HepG2 (cell line): ENCODE measurements around the gene SIAH1. TPM values are rescaled to one million over a fixed set of nuclear protein-coding genes. Genes with fewer than 3 reads are reported as not detected.

Source experiments
- CBX5 ChIP-seq: sonication (generic); formaldehyde crosslinking; IDR thresholded peaks from 2 replicates; pipeline ENCODE4 v1.4.0; 2020; ENCODE audit warnings: missing genetic modification reagents, borderline replicate concordance
- GTF2F1 ChIP-seq: fragments of 150-350 bp; IDR thresholded peaks from 2 replicates; pipeline ENCODE4 v1.6.1; 2014; ENCODE audit warnings: low read length
- KLF16 ChIP-seq, 2 experiments: sonication (generic) in 1 of 2; formaldehyde crosslinking in 1 of 2; IDR thresholded peaks; 2 replicates each; pipeline versions ENCODE4 v1.6.1 to v1.8.0; 2016 to 2023; ENCODE audit warnings: missing genetic modification reagents in 2 of 2, missing compliant biosample characterization in 1 of 2
- MAFK ChIP-seq, 2 experiments: IDR thresholded peaks in 1 of 2; conservative IDR thresholded peaks in 1 of 2; 2 replicates each; pipeline ENCODE4 v1.6.1; 2011; ENCODE audit warnings: improper control_type of control experiment in 2 of 2, low read length in 2 of 2
- MBD4 ChIP-seq: IDR thresholded peaks from 2 replicates; pipeline ENCODE4 v1.6.1; 2012; ENCODE audit warnings: low read length, inconsistent platforms, borderline replicate concordance
- POLR2AphosphoS5 ChIP-seq: IDR thresholded peaks from 2 replicates; pipeline ENCODE4 v1.6.1; 2012; ENCODE audit warnings: low read depth, low read length
- RFXAP ChIP-seq: sonication (generic); formaldehyde crosslinking; IDR thresholded peaks from 2 replicates; pipeline ENCODE4 v1.4.0; 2020; ENCODE audit warnings: missing genetic modification reagents, borderline replicate concordance
- THAP11 ChIP-seq: IDR thresholded peaks from 2 replicates; pipeline ENCODE4 v1.6.1; 2016; ENCODE audit warnings: missing biosample characterization, missing genetic modification reagents
- ZNF121 ChIP-seq: sonication (generic); formaldehyde crosslinking; IDR thresholded peaks from 2 replicates; pipeline ENCODE4 v1.5.0; 2020; ENCODE audit warnings: mild to moderate bottlenecking, missing genetic modification reagents
- ZNF776 ChIP-seq: sonication (generic); formaldehyde crosslinking; IDR thresholded peaks from 2 replicates; pipeline ENCODE4 v1.4.0; 2020; ENCODE audit warnings: mild to moderate bottlenecking, missing genetic modification reagents
- ZNF878 ChIP-seq: sonication (generic); formaldehyde crosslinking; IDR thresholded peaks from 2 replicates; pipeline ENCODE4 v1.8.1; 2023; ENCODE audit warnings: mild to moderate bottlenecking, missing genetic modification reagents, moderate library complexity
- polyA plus RNA-seq, 8 experiments: library from polyadenylated mRNA; depleted of rRNA in 3 of 8; stranded (reverse) in 7 of 8; unstranded in 1 of 8; fragments of >200 nt; fragmentation: Illumina TruSeq in 4 of 8; extraction: Trizol in 4 of 8; gene quantifications; 2 replicates each; pipeline versions ENCODE4 v1.2.1 to v1.2.3, GENCODE V29; 2011 to 2016; ENCODE audit warnings: low read depth in 4 of 8, missing spikeins in 1 of 8, mixed read lengths in 1 of 8; ENCODE audit not compliant: insufficient read depth in 1 of 8
- total RNA-seq, 5 experiments: library from RNA; depleted of rRNA; stranded (reverse); fragments of >200 nt; fragmentation: Illumina TruSeq; extraction: Trizol; gene quantifications; 2 replicates each; pipeline ENCODE4 v1.2.3, GENCODE V29; 2016; ENCODE audit warnings: low read depth in 1 of 5
- TF ChIP-seq, protein P1 (sequence below): sonication (generic); formaldehyde crosslinking; IDR thresholded peaks from 2 replicates; pipeline ENCODE4 v1.4.0; 2020; ENCODE audit warnings: mild to moderate bottlenecking, low read depth, missing genetic modification reagents
- TF ChIP-seq, protein P2 (sequence below): sonication (generic); formaldehyde crosslinking; IDR thresholded peaks from 2 replicates; pipeline ENCODE4 v1.5.1; 2020; ENCODE audit warnings: mild to moderate bottlenecking, moderate library complexity, missing genetic modification reagents
- TF ChIP-seq, protein P3 (sequence below), 2 experiments: IDR thresholded peaks; 2 replicates each; pipeline ENCODE4 v1.6.1; 2011 to 2012; ENCODE audit warnings: low read length in 2 of 2, borderline replicate concordance in 1 of 2, low read depth in 1 of 2, mild to moderate bottlenecking in 1 of 2, moderate library complexity in 1 of 2
- TF ChIP-seq, protein P4 (sequence below): sonication (generic); formaldehyde crosslinking; IDR thresholded peaks from 2 replicates; pipeline ENCODE4 v1.4.0; 2020; ENCODE audit warnings: missing genetic modification reagents, borderline replicate concordance

The SIAH1 gene
- total and polyA plus RNA-seq, 2 of the 13 experiments (the other 11 are each of a cell fraction or from before 2014, with no cell fraction given): 16.0 to 28.6 TPM

DNA sequence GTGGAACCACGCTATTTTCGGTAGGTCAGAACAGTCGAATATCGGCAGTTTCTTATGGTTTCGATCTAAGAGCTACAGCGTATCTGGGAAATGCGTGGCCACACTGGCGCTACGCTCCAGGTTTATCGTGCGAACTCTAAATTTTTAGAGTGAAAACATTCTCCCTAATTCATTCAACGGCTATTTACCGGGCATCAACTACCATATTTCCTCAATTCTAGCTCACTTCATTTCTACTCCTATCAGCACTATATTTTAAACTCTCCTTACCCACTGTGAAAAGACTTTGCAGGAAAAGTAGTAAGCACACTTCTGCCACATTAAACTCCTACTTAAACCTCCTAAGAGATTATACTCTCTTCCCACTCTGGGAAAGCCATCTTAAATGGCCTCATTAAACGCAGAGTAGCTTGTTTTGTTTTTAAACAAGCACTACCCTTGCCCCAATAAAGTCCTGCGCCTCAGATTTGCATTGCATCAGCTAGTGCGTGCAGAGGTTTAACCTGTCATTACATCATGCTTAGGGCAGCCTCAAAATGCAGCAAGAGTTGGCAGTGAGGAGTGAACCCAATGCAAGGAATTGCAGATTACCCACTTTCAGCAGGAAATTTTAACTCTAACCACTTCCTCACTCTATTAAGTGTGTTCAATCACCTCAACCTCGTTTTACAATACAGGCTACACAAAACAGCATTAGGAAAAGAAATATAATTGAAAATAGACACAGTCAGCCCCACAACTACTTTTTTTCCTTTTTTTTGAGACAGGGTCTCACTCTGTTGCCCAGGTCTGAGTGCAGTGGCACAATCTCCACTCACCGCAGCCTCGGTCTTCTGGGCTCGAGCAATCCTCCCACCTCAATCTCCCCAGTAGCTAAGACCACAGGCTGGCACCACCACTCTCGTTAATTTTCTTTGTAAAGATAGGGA lies 18.8 kb downstream of the SIAH1 start (continued):
- TF ChIP-seq, protein P1, sequence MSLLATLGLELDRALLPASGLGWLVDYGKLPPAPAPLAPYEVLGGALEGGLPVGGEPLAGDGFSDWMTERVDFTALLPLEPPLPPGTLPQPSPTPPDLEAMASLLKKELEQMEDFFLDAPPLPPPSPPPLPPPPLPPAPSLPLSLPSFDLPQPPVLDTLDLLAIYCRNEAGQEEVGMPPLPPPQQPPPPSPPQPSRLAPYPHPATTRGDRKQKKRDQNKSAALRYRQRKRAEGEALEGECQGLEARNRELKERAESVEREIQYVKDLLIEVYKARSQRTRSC: no peak
- TF ChIP-seq, protein P2, sequence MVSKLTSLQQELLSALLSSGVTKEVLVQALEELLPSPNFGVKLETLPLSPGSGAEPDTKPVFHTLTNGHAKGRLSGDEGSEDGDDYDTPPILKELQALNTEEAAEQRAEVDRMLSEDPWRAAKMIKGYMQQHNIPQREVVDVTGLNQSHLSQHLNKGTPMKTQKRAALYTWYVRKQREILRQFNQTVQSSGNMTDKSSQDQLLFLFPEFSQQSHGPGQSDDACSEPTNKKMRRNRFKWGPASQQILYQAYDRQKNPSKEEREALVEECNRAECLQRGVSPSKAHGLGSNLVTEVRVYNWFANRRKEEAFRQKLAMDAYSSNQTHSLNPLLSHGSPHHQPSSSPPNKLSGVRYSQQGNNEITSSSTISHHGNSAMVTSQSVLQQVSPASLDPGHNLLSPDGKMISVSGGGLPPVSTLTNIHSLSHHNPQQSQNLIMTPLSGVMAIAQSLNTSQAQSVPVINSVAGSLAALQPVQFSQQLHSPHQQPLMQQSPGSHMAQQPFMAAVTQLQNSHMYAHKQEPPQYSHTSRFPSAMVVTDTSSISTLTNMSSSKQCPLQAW (CRISPR knock-in tag): 0 out of 2 replicates have a peak, but pooled peaks have one; percentile 43
- TF ChIP-seq, protein P3, sequence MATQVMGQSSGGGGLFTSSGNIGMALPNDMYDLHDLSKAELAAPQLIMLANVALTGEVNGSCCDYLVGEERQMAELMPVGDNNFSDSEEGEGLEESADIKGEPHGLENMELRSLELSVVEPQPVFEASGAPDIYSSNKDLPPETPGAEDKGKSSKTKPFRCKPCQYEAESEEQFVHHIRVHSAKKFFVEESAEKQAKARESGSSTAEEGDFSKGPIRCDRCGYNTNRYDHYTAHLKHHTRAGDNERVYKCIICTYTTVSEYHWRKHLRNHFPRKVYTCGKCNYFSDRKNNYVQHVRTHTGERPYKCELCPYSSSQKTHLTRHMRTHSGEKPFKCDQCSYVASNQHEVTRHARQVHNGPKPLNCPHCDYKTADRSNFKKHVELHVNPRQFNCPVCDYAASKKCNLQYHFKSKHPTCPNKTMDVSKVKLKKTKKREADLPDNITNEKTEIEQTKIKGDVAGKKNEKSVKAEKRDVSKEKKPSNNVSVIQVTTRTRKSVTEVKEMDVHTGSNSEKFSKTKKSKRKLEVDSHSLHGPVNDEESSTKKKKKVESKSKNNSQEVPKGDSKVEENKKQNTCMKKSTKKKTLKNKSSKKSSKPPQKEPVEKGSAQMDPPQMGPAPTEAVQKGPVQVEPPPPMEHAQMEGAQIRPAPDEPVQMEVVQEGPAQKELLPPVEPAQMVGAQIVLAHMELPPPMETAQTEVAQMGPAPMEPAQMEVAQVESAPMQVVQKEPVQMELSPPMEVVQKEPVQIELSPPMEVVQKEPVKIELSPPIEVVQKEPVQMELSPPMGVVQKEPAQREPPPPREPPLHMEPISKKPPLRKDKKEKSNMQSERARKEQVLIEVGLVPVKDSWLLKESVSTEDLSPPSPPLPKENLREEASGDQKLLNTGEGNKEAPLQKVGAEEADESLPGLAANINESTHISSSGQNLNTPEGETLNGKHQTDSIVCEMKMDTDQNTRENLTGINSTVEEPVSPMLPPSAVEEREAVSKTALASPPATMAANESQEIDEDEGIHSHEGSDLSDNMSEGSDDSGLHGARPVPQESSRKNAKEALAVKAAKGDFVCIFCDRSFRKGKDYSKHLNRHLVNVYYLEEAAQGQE (IDR thresholded peaks at IDR 0.05; ENCODE audit: borderline replicate concordance in 1 of 2, low read depth in 1 of 2, low read length in 2 of 2): no peak
- TF ChIP-seq ZNF776 (CRISPR knock-in tag): no peak
- no peak for TF ChIP-seq RFXAP (CRISPR knock-in tag)
- peak; percentile 17; the same call in 1 of the 2 replicates for TF ChIP-seq POLR2AphosphoS5
- peak in 1 of 2 experiments; percentile 60; a peak in 2 of 4 replicates for TF ChIP-seq KLF16 (CRISPR knock-in tag; IDR thresholded peaks at IDR 0.05)
- no peak for TF ChIP-seq MAFK (conservative IDR thresholded peaks at IDR 0.05 in 1 of 2, IDR thresholded peaks at IDR 0.05 in 1 of 2; ENCODE audit: low read length in 2 of 2)
- peak; percentile 66; the same call in 1 of the 2 replicates for TF ChIP-seq THAP11 (CRISPR knock-in tag)
- TF ChIP-seq ZNF121 (CRISPR knock-in tag): peak; percentile 79
- TF ChIP-seq CBX5 (CRISPR knock-in tag): peak; percentile 93
- TF ChIP-seq ZNF878 (CRISPR knock-in tag): peak; percentile 63; the same call in 1 of the 2 replicates
- TF ChIP-seq, protein P4, sequence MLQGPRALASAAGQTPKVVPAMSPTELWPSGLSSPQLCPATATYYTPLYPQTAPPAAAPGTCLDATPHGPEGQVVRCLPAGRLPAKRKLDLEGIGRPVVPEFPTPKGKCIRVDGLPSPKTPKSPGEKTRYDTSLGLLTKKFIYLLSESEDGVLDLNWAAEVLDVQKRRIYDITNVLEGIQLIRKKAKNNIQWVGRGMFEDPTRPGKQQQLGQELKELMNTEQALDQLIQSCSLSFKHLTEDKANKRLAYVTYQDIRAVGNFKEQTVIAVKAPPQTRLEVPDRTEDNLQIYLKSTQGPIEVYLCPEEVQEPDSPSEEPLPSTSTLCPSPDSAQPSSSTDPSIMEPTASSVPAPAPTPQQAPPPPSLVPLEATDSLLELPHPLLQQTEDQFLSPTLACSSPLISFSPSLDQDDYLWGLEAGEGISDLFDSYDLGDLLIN (CRISPR knock-in tag): no peak
- TF ChIP-seq GTF2F1: no peak
- no peak for TF ChIP-seq MBD4
